ENCODE results near the gene LECT2.

Gene LECT2

GRCh38 chr5:135978212-135978631 lies 23.4 kb upstream of the LECT2 start:
- DNase-seq, result no peak

- no peak for DNase-seq
Observed at GRCh38 chr5:135977375-135977928, 22.7 kb upstream of the LECT2 start.

GRCh38 chr5:135976216-135976615 lies 21.4 kb upstream of the LECT2 start:
- no peak for DNase-seq

- no peak for DNase-seq
Observed at GRCh38 chr5:135975122-135975521, 20.3 kb upstream of the LECT2 start.

- no peak for DNase-seq
Observed at GRCh38 chr5:135974021-135974600, 19.3 kb upstream of the LECT2 start.

GRCh38 chr5:135973323-135974020 lies 18.7 kb upstream of the LECT2 start:
- no peak for DNase-seq

GRCh38 chr5:135971701-135972100 lies 16.9 kb upstream of the LECT2 start:
- DNase-seq, result no peak

GRCh38 chr5:135966790-135967189 lies 12.0 kb upstream of the LECT2 start:
- DNase-seq, result no peak

GRCh38 chr5:135966165-135966564 lies 11.4 kb upstream of the LECT2 start:
- DNase-seq, result no peak

GRCh38 chr5:135965504-135965903 lies 10.7 kb upstream of the LECT2 start:
- DNase-seq, result no peak

- no peak for DNase-seq
Observed at GRCh38 chr5:135964670-135965320, 10.0 kb upstream of the LECT2 start.

- no peak for DNase-seq
Observed at GRCh38 chr5:135955525-135955924, 742 bp upstream of the LECT2 start.

GRCh38 chr5:135953850-135954249 lies 933 bp downstream of the LECT2 start:
- no peak for DNase-seq

- no peak for DNase-seq
Observed at GRCh38 chr5:135952683-135953082, 2.1 kb downstream of the LECT2 start.

GRCh38 chr5:135951807-135952206 lies 3.0 kb downstream of the LECT2 start:
- DNase-seq, result no peak

- peak in 1 of 2 experiments; percentile 7 for DNase-seq
Observed at GRCh38 chr5:135951257-135951656, 3.5 kb downstream of the LECT2 start.

- no peak for DNase-seq
Observed at GRCh38 chr5:135950611-135951010, 4.2 kb downstream of the LECT2 start.

- DNase-seq, result peak; percentile 64 to 66
Observed at GRCh38 chr5:135944967-135945560, 9.7 kb downstream of the LECT2 start.

GRCh38 chr5:135944564-135944963 lies 10.2 kb downstream of the LECT2 start:
- DNase-seq, result no peak

- no peak for DNase-seq
Observed at GRCh38 chr5:135942202-135942771, 12.5 kb downstream of the LECT2 start.

GRCh38 chr5:135941711-135942110 lies 13.1 kb downstream of the LECT2 start:
- DNase-seq, result no peak

- DNase-seq, result no peak
Observed at GRCh38 chr5:135937245-135937911, 17.4 kb downstream of the LECT2 start.

GRCh38 chr5:135934939-135935338 lies 19.8 kb downstream of the LECT2 start:
- DNase-seq, result no peak

Data from NCI-H2081 (cell line).